Activated T-cell treated with anti-CD3 and anti-CD28 coated beads for 24 hours (primary cell): ENCODE data around the gene GLUD2.
"Not testable (repeated sequence)": the region's sequence is repeated elsewhere in the genome, so short reads cannot be mapped to it uniquely, and the experiment has no call there.

Experiments used
- DNase-seq: peaks from one replicate; pipeline ENCODE4 v3.0.0-alpha.2; 2020; ENCODE audit warnings: low read depth

GLUD2 gene

DNA sequence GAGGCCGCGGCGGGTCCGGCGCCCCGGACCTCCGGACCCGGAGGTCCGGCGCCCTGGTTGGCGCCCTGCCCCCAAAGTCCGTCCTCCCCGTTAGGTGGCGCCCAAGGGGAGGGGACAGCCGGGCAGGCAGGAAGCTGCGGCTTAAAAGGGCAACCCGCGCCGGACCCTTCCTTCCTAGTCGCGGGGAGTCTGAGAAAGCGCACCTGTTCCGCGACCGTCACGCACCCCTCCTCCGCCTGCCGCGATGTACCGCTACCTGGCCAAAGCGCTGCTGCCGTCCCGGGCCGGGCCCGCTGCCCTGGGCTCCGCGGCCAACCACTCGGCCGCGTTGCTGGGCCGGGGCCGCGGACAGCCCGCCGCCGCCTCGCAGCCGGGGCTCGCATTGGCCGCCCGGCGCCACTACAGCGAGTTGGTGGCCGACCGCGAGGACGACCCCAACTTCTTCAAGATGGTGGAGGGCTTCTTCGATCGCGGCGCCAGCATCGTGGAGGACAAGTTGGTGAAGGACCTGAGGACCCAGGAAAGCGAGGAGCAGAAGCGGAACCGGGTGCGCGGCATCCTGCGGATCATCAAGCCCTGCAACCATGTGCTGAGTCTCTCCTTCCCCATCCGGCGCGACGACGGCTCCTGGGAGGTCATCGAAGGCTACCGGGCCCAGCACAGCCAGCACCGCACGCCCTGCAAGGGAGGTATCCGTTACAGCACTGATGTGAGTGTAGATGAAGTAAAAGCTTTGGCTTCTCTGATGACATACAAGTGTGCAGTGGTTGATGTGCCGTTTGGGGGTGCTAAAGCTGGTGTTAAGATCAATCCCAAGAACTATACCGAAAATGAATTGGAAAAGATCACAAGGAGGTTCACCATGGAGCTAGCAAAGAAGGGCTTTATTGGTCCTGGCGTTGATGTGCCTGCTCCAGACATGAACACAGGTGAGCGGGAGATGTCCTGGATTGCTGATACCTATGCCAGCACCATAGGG, at the start of gene GLUD2:
GLUD2 (plus strand) TSS at position 170 of the 979 bp plus-strand sequence; CDS start at position 245, 75 bp downstream.
- DNase-seq, result not testable (repeated sequence)

DNA sequence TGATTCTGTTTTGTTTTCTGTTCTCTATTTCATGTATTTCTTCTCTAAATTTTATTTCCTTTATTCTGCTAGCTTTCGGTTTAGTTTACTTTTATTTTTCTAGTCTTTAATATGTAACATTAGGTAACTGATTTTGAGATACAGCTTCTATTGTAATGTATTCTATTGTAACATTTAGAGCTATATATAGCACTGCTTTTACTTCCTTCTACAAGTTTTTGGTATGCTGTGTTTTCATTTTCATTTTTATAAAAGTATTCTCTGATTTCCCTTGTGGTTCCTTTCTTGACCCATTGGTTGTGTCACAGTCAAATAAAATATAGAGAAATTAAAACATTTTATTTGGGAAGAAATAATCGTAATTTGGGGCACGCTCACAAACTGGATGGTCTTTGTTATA, 48.0 kb upstream of the GLUD2 start:
- DNase-seq, result no peak

DNA sequence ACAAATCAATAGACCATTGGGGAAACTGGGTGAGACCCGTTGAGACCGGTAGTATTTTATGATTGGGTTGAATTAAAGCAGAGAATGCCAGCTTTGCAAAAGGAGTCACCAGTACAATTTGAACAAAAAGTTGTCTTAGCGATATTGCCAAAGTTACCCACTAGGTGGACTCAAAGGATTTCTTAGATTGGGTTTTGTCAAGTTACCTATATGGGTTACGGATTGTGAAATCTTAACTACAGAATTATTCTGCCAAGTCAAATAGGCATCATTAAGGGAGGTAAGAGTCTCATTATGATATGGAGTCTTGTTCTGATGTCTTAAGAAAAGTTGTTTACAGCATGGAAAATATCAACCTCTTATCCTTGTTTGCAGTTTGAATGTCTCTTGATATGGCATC, 46.8 kb upstream of the GLUD2 start:
- DNase-seq, result no peak

DNA sequence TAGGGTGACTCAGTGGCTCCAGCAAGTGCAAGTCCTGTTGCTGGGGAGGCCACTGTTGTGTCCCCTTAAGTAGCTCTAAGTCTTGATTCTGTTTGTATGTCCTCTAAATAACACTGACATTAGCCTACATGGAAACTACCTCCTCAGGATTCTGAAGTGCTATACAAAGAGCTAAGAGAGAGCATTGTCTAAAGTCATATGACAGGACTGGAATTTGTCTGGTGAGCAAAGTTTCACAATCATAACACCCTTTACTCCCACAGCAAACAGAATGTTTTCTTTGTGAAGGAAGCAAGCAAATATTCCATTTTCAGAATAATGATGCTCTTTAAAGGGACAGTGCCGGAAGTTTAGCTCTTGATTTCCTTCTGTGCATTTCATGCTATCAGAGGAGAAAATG, 38.5 kb upstream of the GLUD2 start:
- DNase-seq, result no peak

DNA sequence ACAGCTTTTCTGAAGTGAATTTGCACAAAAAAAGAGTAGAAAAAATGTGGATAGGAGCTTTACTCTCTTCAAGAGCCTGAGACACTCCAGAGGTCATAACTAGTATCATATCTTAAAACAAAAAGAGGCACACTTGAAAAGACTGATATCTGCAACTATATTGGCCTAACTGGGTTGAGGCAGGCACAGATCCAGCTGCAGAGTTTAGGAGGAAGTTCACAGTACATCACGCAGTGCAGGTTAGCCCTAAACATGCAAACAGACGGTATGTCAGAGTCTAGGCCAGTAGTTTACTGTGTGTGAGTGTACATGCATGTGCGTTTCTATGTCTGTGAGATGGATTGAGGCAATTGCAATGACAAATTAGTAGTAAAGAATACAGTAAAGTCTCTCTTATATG, 37.6 kb upstream of the GLUD2 start:
- DNase-seq, result no peak

DNA sequence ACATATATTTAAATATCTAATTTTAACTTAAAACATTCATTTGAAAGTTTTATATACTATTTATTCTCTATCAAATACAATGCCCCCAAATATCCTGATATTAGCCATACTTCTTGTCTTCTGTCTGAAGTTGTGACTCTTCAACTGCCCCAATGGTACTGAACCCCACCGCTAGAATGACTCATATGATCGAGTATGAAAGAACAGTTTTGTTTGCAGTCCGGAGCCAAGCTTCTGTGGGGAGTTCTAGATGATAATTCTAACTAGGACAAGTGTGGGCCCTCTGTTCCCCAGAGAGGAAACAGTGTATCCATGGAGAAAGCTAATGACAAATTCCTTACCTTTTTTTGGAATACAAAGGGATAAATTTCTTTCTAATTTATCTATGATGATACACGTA, 37.2 kb upstream of the GLUD2 start:
- no peak for DNase-seq

DNA sequence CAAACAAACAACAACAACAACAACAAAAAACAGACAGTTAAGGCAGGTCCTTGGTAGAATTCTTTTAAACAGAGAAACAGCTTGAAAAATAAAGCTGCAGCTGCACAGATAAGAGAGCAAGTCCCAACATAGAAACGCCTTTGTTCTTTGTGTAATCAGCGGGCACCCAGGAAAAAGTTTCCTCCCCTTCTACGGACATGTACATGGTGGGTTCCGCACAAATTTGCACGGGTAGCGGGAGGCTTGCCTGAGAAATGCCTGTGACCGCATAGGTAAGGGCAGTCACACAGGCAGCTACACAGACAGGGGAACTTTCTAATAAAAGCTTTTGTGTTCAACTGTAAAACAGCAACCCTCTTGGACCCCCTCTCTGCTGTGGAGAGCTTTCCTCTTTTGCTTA, 36.2 kb upstream of the GLUD2 start:
- no peak for DNase-seq

DNA sequence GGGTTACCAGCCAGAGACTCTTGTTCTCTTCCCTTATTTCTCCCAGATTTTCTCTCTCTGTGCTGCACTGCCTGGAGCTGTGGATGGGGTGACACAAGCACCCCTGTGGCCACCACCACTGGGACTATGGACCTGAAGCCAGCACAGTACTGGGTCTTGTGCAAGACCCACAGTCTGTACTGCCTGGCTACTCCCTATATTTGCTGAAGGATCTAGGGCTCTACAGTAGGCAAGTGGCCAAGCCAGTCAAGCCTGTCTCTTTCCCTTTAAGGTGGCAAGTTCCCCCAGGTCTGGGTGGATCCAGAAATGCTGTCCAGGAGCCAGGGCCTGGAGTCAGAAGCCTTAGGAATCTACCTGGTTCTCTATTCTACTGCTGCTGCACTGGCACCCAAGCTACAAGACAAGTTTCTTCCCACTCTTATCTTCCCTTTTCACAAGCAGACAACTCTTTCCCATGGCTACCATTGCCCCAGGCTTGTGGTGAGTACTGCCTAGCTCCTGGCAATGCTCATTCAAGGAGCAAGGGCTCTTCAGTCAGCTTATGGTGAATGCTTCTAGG, 33.4 kb upstream of the GLUD2 start:
- no peak for DNase-seq

DNA sequence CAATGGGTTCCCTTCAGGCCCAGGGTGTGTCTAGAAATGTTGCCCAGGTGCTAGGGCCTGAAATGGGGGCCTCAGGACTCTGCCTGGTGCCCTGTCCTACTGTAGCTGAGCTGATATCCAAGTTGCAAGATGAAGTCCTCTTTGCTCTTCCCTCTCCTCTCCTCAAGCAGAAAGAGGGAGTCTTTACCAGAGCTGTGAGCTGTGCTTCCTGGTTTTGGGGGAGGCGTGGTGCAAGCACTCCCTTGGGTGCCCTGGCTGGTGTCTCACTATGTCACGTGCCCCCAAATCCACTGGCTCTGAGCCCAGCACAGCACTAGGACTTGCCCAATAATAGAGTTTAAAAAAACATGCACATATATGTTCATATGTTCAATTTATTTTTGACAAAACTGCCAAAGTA, 32.6 kb upstream of the GLUD2 start:
- DNase-seq, result no peak

DNA sequence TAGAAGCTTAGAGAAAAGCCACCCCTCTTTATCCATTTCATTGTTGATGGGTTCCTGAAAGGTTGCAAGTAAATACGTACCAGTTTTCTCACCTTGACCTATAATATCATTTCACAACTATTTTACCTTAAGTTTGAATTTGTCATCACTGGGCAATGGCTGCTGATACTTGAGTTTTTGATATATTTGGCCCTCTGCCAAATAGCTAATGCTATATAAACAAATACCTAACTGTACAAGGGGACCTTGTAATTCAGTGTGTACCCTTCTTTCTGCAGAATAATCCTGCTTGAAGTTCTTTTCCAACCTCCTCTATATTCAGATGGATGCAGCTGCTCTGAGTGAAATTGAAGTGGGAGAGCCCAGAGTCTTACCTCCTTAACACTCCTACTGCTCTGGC, 19.0 kb upstream of the GLUD2 start:
- no peak for DNase-seq

DNA sequence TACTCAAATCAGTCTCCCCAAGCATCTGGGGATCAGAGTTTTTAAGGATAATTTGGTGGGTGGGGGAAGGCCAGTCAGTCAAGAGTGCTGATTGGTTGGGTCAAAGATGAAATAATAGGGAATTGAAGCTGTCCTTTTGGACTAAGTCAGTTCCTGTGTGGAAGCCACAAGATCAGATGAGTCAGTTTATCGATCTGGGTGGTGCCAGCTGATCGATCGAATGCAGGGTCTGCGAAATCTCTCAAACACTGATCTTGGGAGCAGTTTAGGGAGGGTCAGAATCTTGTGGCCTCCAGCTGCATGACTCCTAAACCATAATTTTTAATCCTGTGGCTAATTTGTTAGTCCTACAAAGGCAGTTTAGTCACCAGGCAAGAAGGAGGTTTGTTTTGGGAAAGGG, 17.3 kb upstream of the GLUD2 start:
- DNase-seq, result no peak

DNA sequence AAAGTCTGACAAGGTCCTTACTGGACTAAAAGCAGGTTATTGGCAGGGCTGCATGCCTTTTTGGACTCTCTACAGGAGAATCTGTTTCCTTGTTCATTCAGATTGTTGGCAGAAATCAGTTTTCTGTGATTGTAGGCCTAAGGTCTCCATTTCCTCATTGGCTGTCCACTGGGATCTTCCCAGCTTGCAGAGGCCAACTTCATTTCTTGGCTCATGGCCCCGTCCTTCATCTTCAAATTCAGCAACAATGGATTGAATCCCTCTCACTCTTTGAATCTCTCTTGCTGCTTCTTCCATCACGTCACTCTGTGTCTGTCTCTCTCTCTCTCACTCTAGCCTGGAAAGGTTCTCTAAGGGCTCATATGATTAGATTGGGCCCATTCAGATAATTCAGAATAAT, 14.9 kb upstream of the GLUD2 start:
- no peak for DNase-seq

DNA sequence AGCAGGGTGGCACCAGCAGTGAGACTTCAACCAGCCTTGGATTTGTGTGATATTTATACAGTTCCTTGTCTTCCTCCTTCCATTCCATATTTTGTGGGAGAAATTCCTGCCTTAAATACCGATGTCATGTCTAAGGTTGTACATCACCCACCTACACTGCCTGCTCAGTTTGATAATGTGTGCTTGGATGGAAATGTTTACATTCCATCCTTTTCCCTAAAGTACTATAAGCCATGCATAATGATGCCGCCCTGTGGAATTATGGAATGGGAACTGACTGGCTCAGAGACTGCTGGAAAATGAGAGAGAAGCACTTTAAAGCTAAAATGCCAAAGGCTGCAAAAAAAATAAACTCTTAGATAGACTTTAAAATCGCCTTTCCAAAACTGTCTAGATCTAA, 11.3 kb upstream of the GLUD2 start:
- DNase-seq, result no peak

DNA sequence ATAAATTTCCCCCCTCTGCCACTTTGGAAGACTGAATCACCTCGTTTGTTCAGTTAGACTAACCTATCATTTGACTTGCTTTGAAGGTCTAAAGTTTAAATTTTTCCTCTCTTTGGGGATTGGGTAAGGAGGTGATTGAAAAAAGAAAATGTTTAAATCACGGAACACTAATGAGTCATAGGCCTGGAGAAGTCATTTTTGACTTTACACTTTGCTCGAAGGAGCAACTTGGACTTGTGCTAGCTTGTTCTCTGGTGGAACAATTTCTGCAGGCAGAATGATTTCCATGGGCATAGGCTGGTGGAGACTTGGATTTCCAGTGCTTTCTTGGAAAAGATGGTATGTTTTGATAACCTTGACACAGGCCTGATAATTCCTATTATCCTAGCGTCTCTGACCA, 10.5 kb upstream of the GLUD2 start:
- DNase-seq, result no peak

DNA sequence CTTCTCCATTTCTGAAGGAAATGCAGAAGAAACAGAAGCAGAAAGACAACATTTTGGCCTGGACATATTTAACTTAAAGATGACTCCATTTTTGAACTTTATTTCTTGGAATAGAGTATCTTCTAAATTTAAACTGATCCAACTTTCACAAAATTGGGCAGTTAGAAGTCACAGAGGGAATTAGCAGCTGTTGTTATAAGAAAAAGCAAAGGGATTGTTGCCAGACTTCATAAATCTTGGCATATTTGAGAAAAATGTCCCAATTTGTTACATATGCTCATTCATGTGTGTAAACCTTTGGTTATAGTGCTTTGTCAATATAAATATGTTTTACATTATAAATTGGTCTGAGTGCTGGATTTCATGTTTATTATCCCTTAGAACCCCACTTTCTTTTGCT, 3.4 kb downstream of the GLUD2 start:
- DNase-seq, result no peak

DNA sequence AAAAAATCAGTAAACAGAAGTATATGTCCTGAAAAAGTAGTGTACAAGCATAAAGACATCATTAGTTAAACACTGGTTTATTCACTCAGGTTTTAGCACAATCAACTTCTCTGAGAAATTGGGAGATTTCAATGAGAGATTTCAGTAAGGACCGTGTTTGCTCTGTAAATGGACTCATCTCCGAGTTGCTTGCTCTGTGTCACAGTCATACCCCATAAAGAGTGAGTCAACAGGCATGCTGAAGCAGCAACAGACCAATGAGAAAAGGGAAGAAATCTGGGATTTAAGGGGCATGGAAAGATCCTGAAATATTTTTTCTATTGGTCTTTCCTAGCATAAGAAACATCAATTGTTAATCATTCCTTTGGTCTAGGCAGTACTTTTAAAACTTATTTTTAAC, 4.7 kb downstream of the GLUD2 start:
- DNase-seq, result no peak

DNA sequence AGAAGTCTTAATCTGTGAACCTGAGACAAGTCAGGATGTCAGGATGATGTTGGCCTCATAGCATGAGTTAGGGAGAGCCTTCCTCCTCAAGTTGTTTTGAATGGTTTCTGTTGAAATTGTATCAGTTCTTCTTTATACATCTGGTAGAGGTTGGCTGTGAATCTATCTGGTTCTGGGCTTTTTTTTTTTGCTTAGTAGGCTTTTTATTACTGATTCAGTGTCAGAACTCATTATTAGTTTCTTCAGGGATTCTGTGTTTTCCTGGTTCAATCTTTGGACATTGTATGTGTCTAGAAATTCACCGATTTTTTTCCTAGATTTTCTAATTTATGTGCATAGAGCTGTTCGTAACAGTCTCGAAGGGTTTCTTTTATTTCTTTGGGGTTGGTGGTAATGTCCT, 14.9 kb downstream of the GLUD2 start:
- DNase-seq, result no peak

DNA sequence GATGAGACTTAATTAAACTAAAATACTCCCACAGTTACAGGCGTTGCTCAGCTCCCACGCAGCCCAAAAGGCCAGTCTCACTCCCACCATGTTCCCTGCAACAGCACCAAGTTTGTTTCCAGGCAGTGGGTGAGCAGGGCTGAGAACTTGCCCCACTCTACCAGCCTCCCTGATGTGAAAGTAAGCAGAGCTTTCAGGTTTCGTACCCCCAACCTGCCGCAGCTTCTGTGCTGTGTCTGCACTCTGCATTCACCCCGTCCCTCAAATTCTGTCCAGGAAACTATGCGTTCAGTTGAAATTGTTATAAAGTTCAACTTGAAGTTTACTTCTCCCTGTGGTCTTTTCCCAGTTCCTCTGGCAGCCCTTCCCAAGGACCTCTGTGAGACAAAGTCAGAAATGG, 17.2 kb downstream of the GLUD2 start:
- no peak for DNase-seq

DNA sequence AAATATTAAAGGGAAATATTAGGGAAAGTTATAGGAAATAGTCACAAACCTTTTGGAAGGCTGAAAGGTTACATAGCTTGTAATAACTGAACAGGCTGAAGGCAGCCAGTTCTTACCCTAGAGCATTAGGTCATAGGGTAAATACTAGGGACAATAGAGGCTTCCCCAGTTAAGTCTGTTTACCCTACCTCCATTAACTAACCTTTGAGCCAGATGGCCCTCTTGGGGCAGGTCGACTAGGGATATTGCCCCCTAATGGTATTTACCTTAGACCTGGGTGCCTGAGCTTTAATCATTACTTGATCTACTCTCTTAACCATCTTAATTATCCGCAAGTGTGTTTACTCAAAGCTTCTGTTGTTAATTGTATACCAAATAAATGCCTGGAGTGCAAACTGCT, 36.8 kb downstream of the GLUD2 start:
- not testable (repeated sequence) for DNase-seq

DNA sequence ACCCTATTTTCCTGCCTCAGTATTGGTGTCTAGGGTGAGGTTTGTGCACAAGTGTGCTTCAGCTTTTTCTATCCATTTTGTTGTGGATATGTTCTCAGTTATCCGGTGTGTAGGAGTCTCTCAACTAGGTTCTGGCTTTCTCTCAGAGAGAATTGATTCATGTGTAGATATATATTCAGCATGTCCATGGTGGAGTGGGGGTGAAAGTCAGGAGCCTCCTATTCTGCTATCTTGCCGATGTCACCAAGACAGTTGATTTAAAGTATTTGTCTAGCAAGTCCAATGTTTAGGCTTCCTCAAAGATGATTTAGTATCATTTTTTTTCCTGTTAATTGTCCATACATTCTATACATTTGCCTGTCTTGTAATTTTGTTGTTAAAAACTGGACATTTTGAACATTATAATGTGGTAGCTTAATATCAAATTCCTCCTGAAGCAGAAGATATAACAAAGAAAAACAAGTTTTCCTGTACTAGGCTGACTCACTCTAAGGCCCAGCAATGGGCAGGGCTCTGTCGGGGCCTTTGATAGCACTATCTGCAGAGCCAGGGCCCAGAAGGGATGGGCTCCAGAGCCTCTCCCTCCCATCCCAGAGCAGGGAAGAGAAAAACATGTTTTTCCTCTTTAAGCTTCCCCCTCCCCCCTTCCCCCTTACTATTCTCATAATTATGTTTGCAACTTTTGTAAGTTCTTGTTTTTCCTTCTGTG, 37.6 kb downstream of the GLUD2 start:
- no peak for DNase-seq

DNA sequence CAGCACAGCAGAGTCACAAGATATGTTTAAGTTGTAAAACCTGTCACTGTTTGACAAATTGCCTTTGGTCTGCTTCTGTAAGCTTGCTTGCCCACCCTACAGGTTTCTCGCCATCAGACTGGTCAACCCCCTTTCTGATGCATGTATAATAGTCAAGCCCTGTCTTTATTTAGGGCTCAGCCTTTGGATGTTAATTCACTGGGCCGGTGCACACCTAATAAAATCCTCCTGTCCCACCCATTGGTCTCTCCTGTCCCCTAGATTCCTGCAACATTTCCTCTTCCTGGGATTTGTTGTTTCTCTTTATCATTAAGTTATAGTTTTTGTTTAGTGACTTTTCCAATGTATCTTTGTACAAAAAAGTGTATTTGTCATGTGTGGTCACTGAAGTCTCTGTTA, 38.2 kb downstream of the GLUD2 start:
- DNase-seq, result no peak

DNA sequence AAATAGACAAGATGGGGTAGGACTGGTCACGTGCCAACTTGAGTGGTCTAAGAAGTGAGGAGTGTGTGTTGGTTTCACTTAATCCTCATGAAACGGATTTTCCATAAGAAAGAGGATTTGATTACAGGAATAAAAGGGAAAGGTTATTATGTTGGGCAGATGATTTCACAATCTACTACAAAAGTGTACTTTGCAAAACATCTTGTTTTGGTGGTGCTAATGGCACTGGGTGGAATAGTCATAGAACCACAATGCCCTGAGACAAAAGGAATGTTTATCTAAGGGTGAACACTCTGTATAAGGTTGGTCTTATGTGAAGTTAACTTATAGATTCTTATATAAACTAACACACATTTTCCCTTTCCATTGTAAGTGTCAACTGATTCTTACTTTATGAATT, 45.6 kb downstream of the GLUD2 start:
- DNase-seq, result no peak
